Gastrocnemius medialis (tissue), 4 donors: Measurements from ENCODE around the gene LIN28B. TPM values are rescaled to one million over a fixed set of nuclear protein-coding genes. Genes with fewer than 3 reads are reported as not detected.
"Not testable (repeated sequence)": the region's sequence is repeated elsewhere in the genome, so short reads cannot be mapped to it uniquely, and the experiment has no call there.

ENCODE experiments used
- ATAC-seq, 2 donors: fragments of 150-250 bp; one replicate each; pipeline ENCODE4 v1.9.1; 2016
- DNase-seq, 2 donors: peaks; one replicate each; pipeline ENCODE4 v3.0.0-alpha.2; 2019
- H3K27ac ChIP-seq, 4 donors: fragments of 200-600 bp; sonication (generic); 1 replicate in 1 of 4; 2 replicates in 3 of 4; pipeline ENCODE4 v1.5.1; 2016 to 2018; ENCODE audit warnings: mild to moderate bottlenecking in 2 of 4, moderate library complexity in 1 of 4
- H3K27me3 ChIP-seq, 3 donors: fragments of 200-600 bp; sonication (generic) in 2 of 3; 1 replicate in 1 of 3; 2 replicates in 2 of 3; pipeline versions ENCODE4 v1.5.1 to v1.6.0; 2016 to 2019; ENCODE audit warnings: mild to moderate bottlenecking in 1 of 3, moderate library complexity in 1 of 3
- H3K36me3 ChIP-seq, 2 donors: fragments of 200-600 bp; sonication (generic) in 1 of 2; one replicate each; pipeline ENCODE4 v1.5.1; 2017 to 2018
- H3K4me1 ChIP-seq, 2 donors: fragments of 200-600 bp; sonication (generic) in 1 of 2; one replicate each; pipeline ENCODE4 v1.5.1; 2016 to 2017; ENCODE audit warnings: mild to moderate bottlenecking in 2 of 2
- H3K4me3 ChIP-seq, 4 donors: fragments of 200-600 bp; sonication (generic) in 3 of 4; 1 replicate in 1 of 4; 2 replicates in 3 of 4; pipeline ENCODE4 v1.5.1; 2016 to 2019; ENCODE audit warnings: mild to moderate bottlenecking in 2 of 4
- H3K9me3 ChIP-seq, 3 donors: fragments of 200-600 bp; sonication (generic) in 2 of 3; 1 replicate in 1 of 3; 2 replicates in 2 of 3; pipeline ENCODE4 v1.5.1; 2016 to 2019
- CTCF ChIP-seq, 5 experiments: fragments of 450-650 bp in 3 of 5; fragments of 200-600 bp in 2 of 5; sonication (generic) in 2 of 5; IDR thresholded peaks in 4 of 5; conservative IDR thresholded peaks in 1 of 5; 1 replicate in 4 of 5; 2 replicates in 1 of 5; pipeline ENCODE4 v1.5.1; 2016 to 2019; ENCODE audit warnings: antibody characterized with exemption in 5 of 5, mild to moderate bottlenecking in 3 of 5, moderate library complexity in 3 of 5
- POLR2A ChIP-seq, 2 donors: fragments of 450-650 bp; IDR thresholded peaks; one replicate each; pipeline ENCODE4 v1.6.1; 2017; ENCODE audit warnings: antibody characterized with exemption in 2 of 2, mild to moderate bottlenecking in 2 of 2, moderate library complexity in 2 of 2
- in situ Hi-C, 4 donors: fragments of 200-750 bp; cut with MboI; loops; one replicate each; pipeline versions ENCODE4 v1.15.0 to v1.8.0; 2017; ENCODE audit warnings: low sequenced_read_pairs in 4 of 4
- intact Hi-C: fragments of 100-400 bp; cut with DNase I; formaldehyde crosslinking; loops from one replicate; pipeline ENCODE4 v1.15.1; 2023; ENCODE audit warnings: low total_unique reads
- total RNA-seq, 4 donors: library from RNA; depleted of rRNA; stranded (reverse); fragments of >200 nt; gene quantifications; one replicate each; pipeline versions ENCODE4 v1.1.0 to v1.2.3, GENCODE V29; 2016

LIN28B gene
- total RNA-seq, 4 donors from 2014 or later = not detected

- intact Hi-C loops (no loop called here), in situ Hi-C loops (no loop called here)
- Histone ChIP-seq H3K4me3 (no peak overlapping the region), H3K9me3 (no peaks in the 10 kb centered on the region), H3K27me3 (no peaks in the 10 kb centered on the region), H3K36me3 (no peaks in the 10 kb centered on the region), H3K4me1 (no peaks in the 10 kb centered on the region), H3K27ac (no peak overlapping the region)
- DNase-seq = no peak
- no peak for ATAC-seq
- TF ChIP-seq CTCF (IDR thresholded peaks at IDR 0.05 in 4 of 5, conservative IDR thresholded peaks at IDR 0.05 in 1 of 5) = no peak
Measured at GRCh38 chr6:104983296-104983695, 26.4 kb downstream of the LIN28B start.

DNA sequence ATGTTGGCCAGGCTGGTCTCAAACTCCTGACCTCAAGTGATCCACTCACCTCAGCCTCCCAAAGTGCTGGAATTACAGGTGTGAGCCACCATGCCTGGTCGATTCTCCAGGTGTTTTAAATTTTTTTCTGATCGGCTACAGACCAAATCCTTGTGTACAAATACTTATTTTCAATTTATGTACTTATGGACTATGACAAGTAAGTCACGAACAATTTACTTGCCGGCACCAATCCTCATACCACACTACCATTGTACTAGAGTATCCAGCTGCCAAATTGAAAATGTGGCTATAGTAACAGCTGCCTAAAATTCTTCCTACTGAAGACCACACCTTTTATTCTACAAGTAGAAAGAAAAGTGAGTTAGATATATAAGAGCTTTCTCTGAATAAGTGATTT, 26.9 kb downstream of the LIN28B start:
- Histone ChIP-seq H3K27ac (no peak overlapping the region), H3K36me3 (no peaks in the 10 kb centered on the region), H3K4me1 (no peaks in the 10 kb centered on the region), H3K4me3 (no peak overlapping the region), H3K9me3 (no peaks in the 10 kb centered on the region), H3K27me3 (no peaks in the 10 kb centered on the region)
- ATAC-seq (no peak), DNase-seq (no peak)
- TF ChIP-seq POLR2A (IDR thresholded peaks at IDR 0.05) (no peak), CTCF (IDR thresholded peaks at IDR 0.05 in 4 of 5, conservative IDR thresholded peaks at IDR 0.05 in 1 of 5) (no peak)
- intact Hi-C loops = no loop called here
- in situ Hi-C loops = no loop called here

- intact Hi-C loops (no loop called here), in situ Hi-C loops (no loop called here)
- TF ChIP-seq CTCF (IDR thresholded peaks at IDR 0.05 in 4 of 5, conservative IDR thresholded peaks at IDR 0.05 in 1 of 5) (no peak), POLR2A (IDR thresholded peaks at IDR 0.05) (no peak)
- no peaks in the 10 kb centered on the region for H3K9me3 ChIP-seq
- DNase-seq = no peak
- no peak overlapping the region for H3K4me3 ChIP-seq
- H3K27ac ChIP-seq = no peak overlapping the region
- no peaks in the 10 kb centered on the region for H3K27me3 ChIP-seq
- no peak for ATAC-seq
- no peaks in the 10 kb centered on the region for H3K4me1 ChIP-seq
- no peaks in the 10 kb centered on the region for H3K36me3 ChIP-seq
Measured at GRCh38 chr6:104984831-104985230, 27.9 kb downstream of the LIN28B start.

- H3K4me3 ChIP-seq, H3K9me3 ChIP-seq, intact Hi-C loops, H3K27ac ChIP-seq, H3K27me3 ChIP-seq, H3K4me1 ChIP-seq, in situ Hi-C loops, DNase-seq, H3K36me3 ChIP-seq, ATAC-seq: not testable (repeated sequence)
Measured at GRCh38 chr6:104985875-104986274, 29.0 kb downstream of the LIN28B start.

- DNase-seq = no peak
- no peak for ATAC-seq
Measured at GRCh38 chr6:104986625-104987024, 29.7 kb downstream of the LIN28B start.

More at GRCh38 chr6:104986625-104987024, 29.7 kb downstream of the LIN28B start:
- in situ Hi-C loops (no loop called here), intact Hi-C loops (no loop called here)
- H3K9me3 ChIP-seq = no peaks in the 10 kb centered on the region
- TF ChIP-seq POLR2A (IDR thresholded peaks at IDR 0.05) (no peak), CTCF (IDR thresholded peaks at IDR 0.05 in 4 of 5, conservative IDR thresholded peaks at IDR 0.05 in 1 of 5) (no peak)
- H3K27ac ChIP-seq = no peak overlapping the region
- no peaks in the 10 kb centered on the region for H3K36me3 ChIP-seq
- H3K27me3 ChIP-seq = no peaks in the 10 kb centered on the region
- H3K4me1 ChIP-seq = no peaks in the 10 kb centered on the region
- H3K4me3 ChIP-seq = no peak overlapping the region
